Right cardiac atrium (tissue), 5 donors: ENCODE data around the gene LAMC1. TPM values are rescaled to one million over a fixed set of nuclear protein-coding genes. Genes with fewer than 3 reads are reported as not detected.

Source experiments
- ATAC-seq, 2 donors: fragments of 200-7000 bp; cut with Tn5 transposase; one replicate each; pipeline versions ENCODE4 v1.8.0 to v1.9.1; 2020; ENCODE audit warnings: moderate library complexity in 2 of 2, mild to moderate bottlenecking in 1 of 2
- DNase-seq, 3 donors: peaks; one replicate each; pipeline ENCODE4 v3.0.0-alpha.2; 2020
- H3K27ac ChIP-seq: one replicate; pipeline ENCODE4 v1.5.1; 2013; ENCODE audit warnings: mild to moderate bottlenecking, low read length, control low read depth, moderate library complexity
- H3K27me3 ChIP-seq: one replicate; pipeline ENCODE4 v1.6.1; 2013; ENCODE audit not compliant: control insufficient read depth, insufficient read depth
- H3K4me1 ChIP-seq: one replicate; pipeline ENCODE4 v1.6.1; 2013; ENCODE audit warnings: low read length; ENCODE audit not compliant: control insufficient read depth, insufficient read depth
- H3K4me3 ChIP-seq: one replicate; pipeline ENCODE4 v1.5.1; 2013; ENCODE audit warnings: low read length, control low read depth
- H3K9me3 ChIP-seq: one replicate; pipeline ENCODE4 v1.6.1; 2013; ENCODE audit warnings: low read length; ENCODE audit not compliant: control insufficient read depth
- WGBS: extraction: QIAGEN DNeasy Blood & Tissue Kit; methylation state at CpG from one replicate; pipeline ENCODE4 v1.1.7; 2013; 5-methylcytosine and 5-hydroxymethylcytosine counted together
- intact Hi-C, 4 donors: fragments of 100-400 bp; cut with DNase I; formaldehyde crosslinking; loops; one replicate each; pipeline versions ENCODE4 v1.11.0 to v1.14.0; 2022 to 2023
- long read RNA-seq, 4 donors: library from polyadenylated mRNA; unstranded; transcript quantifications; one replicate each; pipeline ENCODE4 v2.0.0, GENCODE V29; 2020 to 2021
- polyA plus RNA-seq: library from polyadenylated mRNA; stranded (reverse); fragments of 200-250 nt; gene quantifications from one replicate; pipeline ENCODE4 v1.2.3, GENCODE V29; 2013
- total RNA-seq, 4 donors: library from RNA; stranded (reverse); fragmentation: NEBNext Ultra II Directional; extraction: Animal tissue kit (Norgen Biotek cat#: 25700); gene quantifications; one replicate each; pipeline ENCODE4 v1.2.1, GENCODE V29; 2021
- donor health status: healthy with polysubstance abuse.
- donor health status: DM: no; HTN: yes; CAD: no.
- donor health status: DM: no; HTN: no; CAD: no.
- donor health status: DM: no; HTN: yes; CAD: no; lungs with severe emphysema.
- donor health status: DM: yes; HTN: yes; CAD: no.

The LAMC1 gene
- 100 to 1,000 TPM in 2 of 4 donors, 10 to 100 TPM in 2; 87.1 to 130 (median 112) TPM for total RNA-seq
- 40.3 TPM for polyA plus RNA-seq
- long read RNA-seq, donor 1, full-length matches to known transcripts, result 30 of 147 reads
- long read RNA-seq, donor 1, partial matches to known transcripts, result 107 of 147 reads
- long read RNA-seq, donor 1, other reads (novel, unspliced or antisense), result 10 of 147 reads
- long read RNA-seq, donor 2, full-length matches to known transcripts, result 14 of 31 reads
- long read RNA-seq, donor 2, partial matches to known transcripts, result 15 of 31 reads
- long read RNA-seq, donor 2, other reads (novel, unspliced or antisense), result 2 of 31 reads
- long read RNA-seq, donor 3, full-length matches to known transcripts, result 6 of 165 reads
- long read RNA-seq, donor 3, partial matches to known transcripts, result 150 of 165 reads
- long read RNA-seq, donor 3, other reads (novel, unspliced or antisense), result 9 of 165 reads
- long read RNA-seq, donor 4, full-length matches to known transcripts, result 24 of 45 reads
- long read RNA-seq, donor 4, partial matches to known transcripts, result 21 of 45 reads
- long read RNA-seq, donor 4, other reads (novel, unspliced or antisense), result 0 of 45 reads

DNA sequence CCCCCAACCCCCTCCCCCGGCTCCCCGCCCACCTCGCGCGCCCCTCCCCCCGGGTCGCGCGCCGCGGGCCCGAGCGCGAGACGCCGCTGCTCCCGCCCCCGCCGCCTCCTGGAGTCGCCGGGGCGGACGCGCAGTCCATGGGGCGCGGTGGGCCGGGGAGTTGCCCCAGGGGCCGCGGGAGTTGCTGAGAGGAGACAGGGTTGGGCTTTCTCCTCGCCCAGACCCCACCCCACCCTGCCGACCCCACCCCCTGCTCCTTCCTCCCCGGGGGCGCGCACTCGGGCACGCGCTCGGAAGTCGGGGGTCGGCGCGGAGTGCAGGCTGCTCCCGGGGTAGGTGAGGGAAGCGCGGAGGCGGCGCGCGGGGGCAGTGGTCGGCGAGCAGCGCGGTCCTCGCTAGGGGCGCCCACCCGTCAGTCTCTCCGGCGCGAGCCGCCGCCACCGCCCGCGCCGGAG lies at the start of gene LAMC1:
TSS of gene LAMC1 (plus strand) at position 275 of the 455 bp plus-strand sequence. CDS start 297 bp downstream, outside the sequence.
- Histone ChIP-seq H3K4me1 (no peaks in the 10 kb centered on the region), H3K27me3 (no peaks in the 10 kb centered on the region), H3K4me3 (peak within 1 kb of the TSS; percentile 97), H3K9me3 (no peaks in the 10 kb centered on the region), H3K27ac (peak within 1 kb of the TSS; percentile 100)
- DNase-seq, result peak; percentile 88 to 93 (median 93)
- intact Hi-C loops, result loop anchor here in 3 of 4 donors (2.0 to 10.0 kb wide), 4 partner anchors 58 to 202 kb away; no protein-coding TSS in a partner anchor
- ATAC-seq, result peak; percentile 82 to 85
- WGBS, result 1% methylated on average over 53 of the region's 65 CpGs

DNA sequence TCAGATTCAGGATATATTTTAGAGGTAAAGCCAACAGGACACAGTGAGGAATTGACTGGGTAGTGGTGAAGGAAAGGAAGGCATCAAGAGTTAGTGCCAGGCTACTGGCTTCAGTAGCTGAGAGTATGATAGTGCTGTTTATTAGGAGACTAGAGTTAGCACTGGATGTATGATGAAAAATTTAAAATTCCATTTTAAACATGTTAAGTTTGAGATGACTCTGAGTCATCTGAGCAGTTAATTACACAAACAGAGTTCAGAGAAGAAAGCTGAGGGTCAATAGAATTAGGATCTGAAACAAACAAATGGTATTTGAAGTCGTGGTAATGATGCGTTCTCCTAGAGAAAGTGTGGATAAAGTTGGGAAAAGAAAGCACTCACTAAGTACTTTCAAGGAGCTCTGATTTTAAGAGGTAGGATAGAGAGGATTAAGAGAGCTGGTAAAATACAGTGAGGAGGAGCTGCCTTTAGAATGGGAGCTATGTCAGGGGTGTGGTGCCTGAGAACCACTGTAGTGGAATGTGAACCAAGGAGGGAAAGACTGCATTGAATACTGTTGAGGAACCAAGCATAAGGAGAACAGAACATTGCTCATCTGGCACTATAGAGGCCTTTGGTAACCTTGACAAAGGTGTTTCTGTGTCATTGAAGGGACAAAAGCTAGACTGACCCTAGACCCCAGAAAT lies 48.6 kb upstream of the LAMC1 start:
- no peaks in the 10 kb centered on the region for H3K27me3 ChIP-seq
- no peak for DNase-seq
- H3K27ac ChIP-seq, result no peak overlapping the region
- no peaks in the 10 kb centered on the region for H3K9me3 ChIP-seq
- no peak for ATAC-seq
- H3K4me3 ChIP-seq, result no peak overlapping the region
- H3K4me1 ChIP-seq, result peaks cover 1% of the 10 kb centered on the region
- intact Hi-C loops, result no loop called here
- 95% methylated on average over 2 of the region's 2 CpGs for WGBS

DNA sequence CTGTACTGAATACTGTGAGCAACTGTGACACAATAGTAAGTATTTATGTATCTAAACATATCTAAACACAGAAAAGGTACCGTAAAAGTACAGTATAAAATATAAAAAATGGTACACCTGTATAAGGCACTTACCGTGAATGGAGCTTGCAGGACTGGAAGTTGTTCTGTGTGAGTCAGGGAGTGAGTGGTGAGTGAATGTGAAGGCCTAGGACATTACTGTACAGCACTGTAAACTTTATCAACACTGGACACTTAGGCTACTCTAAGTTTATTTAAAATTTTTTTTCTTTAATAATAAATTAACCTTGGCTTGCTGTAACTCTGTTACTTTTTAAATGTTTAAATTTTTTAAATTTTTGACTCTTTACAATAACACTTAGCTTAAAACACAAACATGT lies 45.7 kb upstream of the LAMC1 start:
- DNase-seq (no peak), ATAC-seq (no peak)
- Histone ChIP-seq H3K9me3 (no peaks in the 10 kb centered on the region), H3K27ac (no peak overlapping the region), H3K4me1 (no peaks in the 10 kb centered on the region), H3K27me3 (no peaks in the 10 kb centered on the region), H3K4me3 (no peak overlapping the region)
- WGBS, result 92% methylated on average over 2 of the region's 2 CpGs
- intact Hi-C loops, result no loop called here

- H3K9me3 ChIP-seq, result no peaks in the 10 kb centered on the region
- WGBS, result 82% methylated on average over 6 of the region's 6 CpGs
- no peak for ATAC-seq
- no peak overlapping the region for H3K4me3 ChIP-seq
- no peaks in the 10 kb centered on the region for H3K27me3 ChIP-seq
- H3K4me1 ChIP-seq, result no peaks in the 10 kb centered on the region
- H3K27ac ChIP-seq, result no peak overlapping the region
- no peak for DNase-seq
- intact Hi-C loops, result no loop called here
Measured at GRCh38 chr1:182978151-182978853, 44.9 kb upstream of the LAMC1 start.

GRCh38 chr1:182984138-182984537 lies 39.1 kb upstream of the LAMC1 start:
- H3K4me1 ChIP-seq, result no peaks in the 10 kb centered on the region
- H3K27me3 ChIP-seq, result no peaks in the 10 kb centered on the region
- H3K27ac ChIP-seq, result no peak overlapping the region
- WGBS, result 97% methylated on average over 7 of the region's 7 CpGs
- no peak for ATAC-seq
- no peak for DNase-seq
- intact Hi-C loops, result no loop called here
- no peak overlapping the region for H3K4me3 ChIP-seq
- no peaks in the 10 kb centered on the region for H3K9me3 ChIP-seq

DNA sequence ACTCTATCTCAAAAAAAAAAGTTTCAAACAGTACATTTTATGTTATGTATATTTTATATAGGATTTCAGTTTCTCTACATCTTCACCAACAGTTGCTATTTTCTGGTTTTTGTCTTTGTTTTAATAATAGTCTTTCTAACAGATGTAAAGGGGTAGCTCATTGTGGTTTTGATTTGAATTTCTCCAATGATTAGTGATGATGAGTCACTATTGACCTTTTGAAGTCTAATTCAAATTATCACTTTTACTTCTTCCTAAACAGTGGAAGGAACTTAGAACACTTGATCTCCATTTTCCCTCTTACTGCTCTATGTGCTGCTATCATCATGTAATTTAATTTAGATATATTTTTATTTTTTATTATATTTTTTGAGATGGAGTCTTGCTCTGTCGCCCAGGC lies 38.6 kb upstream of the LAMC1 start:
- WGBS, result 92% methylated on average over 1 of the region's 1 CpG
- Histone ChIP-seq H3K4me3 (no peak overlapping the region), H3K27me3 (no peaks in the 10 kb centered on the region), H3K4me1 (no peaks in the 10 kb centered on the region), H3K27ac (no peak overlapping the region), H3K9me3 (no peaks in the 10 kb centered on the region)
- ATAC-seq (no peak), DNase-seq (no peak)
- intact Hi-C loops, result no loop called here

DNA sequence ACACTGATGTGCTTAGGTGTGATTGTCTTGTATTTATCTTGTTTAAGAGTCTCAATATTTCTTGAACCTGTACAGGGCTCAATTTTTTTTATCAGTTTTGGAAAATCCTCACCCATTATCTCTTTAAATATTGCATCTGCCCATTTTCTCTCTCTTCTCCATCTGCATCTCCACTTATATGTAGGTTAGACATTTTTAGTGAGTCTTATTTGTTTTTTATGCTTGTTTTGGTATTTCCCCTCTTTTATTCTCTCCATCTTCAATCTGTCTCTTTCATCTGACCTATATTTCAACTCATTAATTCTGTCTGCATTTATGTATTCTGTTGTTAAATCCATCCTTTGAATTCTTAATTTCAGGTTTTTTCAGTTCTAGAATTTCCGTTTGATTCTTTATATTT lies 37.3 kb upstream of the LAMC1 start:
- Histone ChIP-seq H3K4me1 (no peaks in the 10 kb centered on the region), H3K9me3 (no peaks in the 10 kb centered on the region), H3K4me3 (no peak overlapping the region), H3K27me3 (no peaks in the 10 kb centered on the region), H3K27ac (no peak overlapping the region)
- 85% methylated on average over 1 of the region's 1 CpG for WGBS
- ATAC-seq, result no peak
- intact Hi-C loops, result no loop called here
- no peak for DNase-seq

GRCh38 chr1:182990413-182991144 lies 32.6 kb upstream of the LAMC1 start:
- ATAC-seq (peak; percentile 54 to 64), DNase-seq (no peak)
- intact Hi-C loops, result no loop called here
- Histone ChIP-seq H3K4me3 (no peak overlapping the region), H3K9me3 (no peaks in the 10 kb centered on the region), H3K27ac (no peak overlapping the region), H3K27me3 (no peaks in the 10 kb centered on the region), H3K4me1 (no peaks in the 10 kb centered on the region)
- 82% methylated on average over 7 of the region's 7 CpGs for WGBS

DNA sequence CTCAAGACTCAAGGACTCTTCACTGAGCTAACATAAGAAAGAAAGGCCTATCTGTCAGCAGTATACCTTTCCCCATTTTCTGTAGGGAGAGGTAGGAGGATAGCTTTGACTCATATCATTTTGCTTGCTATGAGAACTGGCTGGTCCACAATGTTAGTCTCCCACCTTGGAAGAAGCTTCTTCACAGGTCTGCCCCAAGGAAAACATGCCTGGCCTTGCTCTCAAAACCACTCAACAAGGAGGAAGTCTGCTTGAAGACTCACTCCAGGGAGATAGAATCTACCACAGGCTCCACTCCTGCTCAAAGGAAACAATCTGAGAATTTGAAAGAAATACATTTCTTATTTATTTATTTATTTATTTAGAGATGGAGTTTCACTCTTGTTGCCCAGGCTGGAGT lies 29.5 kb upstream of the LAMC1 start:
- intact Hi-C loops, result no loop called here
- H3K27me3 ChIP-seq, result no peaks in the 10 kb centered on the region
- ATAC-seq (no peak), DNase-seq (no peak)
- no peak overlapping the region for H3K4me3 ChIP-seq
- no peaks in the 10 kb centered on the region for H3K4me1 ChIP-seq
- H3K9me3 ChIP-seq, result no peaks in the 10 kb centered on the region
- H3K27ac ChIP-seq, result no peak overlapping the region

- H3K4me1 ChIP-seq, result no peaks in the 10 kb centered on the region
- WGBS, result 51% methylated on average over 4 of the region's 4 CpGs
- intact Hi-C loops, result no loop called here
- no peak for DNase-seq
- H3K9me3 ChIP-seq, result no peaks in the 10 kb centered on the region
- H3K27me3 ChIP-seq, result no peaks in the 10 kb centered on the region
- no peak overlapping the region for H3K4me3 ChIP-seq
- no peak overlapping the region for H3K27ac ChIP-seq
- ATAC-seq, result peak in 1 of 2 donors; percentile 62
Measured at GRCh38 chr1:182995894-182996293, 27.3 kb upstream of the LAMC1 start.
